ENCODE measurements around the gene LNX1. TPM values are rescaled to one million over a fixed set of nuclear protein-coding genes. Genes with fewer than 3 reads are reported as not detected.

The LNX1 gene
- polyA plus RNA-seq, 3 donors = 0.09 to 0.13 TPM; not detected in 1

DNA sequence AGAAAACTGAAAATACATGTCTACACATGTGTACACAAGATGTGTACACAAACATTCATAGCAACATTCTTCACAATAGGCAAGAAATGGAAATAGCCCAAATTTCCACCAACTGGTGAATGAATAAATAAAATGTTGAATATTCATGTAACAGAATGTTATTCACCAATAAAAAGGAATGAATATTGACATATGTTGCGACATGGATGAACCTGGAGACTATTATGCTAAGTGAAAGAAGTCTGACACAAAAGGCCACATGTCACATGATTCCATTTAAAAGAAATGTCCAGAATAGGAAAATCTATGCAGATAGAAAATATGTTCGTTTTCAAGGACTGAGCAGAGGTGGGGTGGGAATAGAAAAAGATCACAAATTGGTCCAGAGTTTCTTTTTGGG is 34.6 kb upstream of the LNX1 start:
- Histone ChIP-seq H3K4me2 (replicated peaks; ENCODE audit: extremely low read depth, low read length, poor library complexity, severe bottlenecking) (no peak overlapping the region), H3K9me3 (replicated peaks in 1 of 2; ENCODE audit: control insufficient read depth in 1 of 2, insufficient read depth in 1 of 2, low read length in 2 of 2) (no peaks in the 10 kb centered on the region), H3K79me2 (ENCODE audit: insufficient read depth, low read length) (no peaks in the 10 kb centered on the region), H3K36me3 (replicated peaks in 1 of 2; ENCODE audit: control insufficient read depth in 1 of 2, insufficient read depth in 2 of 2, low read length in 2 of 2) (no peaks in the 10 kb centered on the region), H3K27ac (ENCODE audit: low read depth in 1 of 2, low read length in 2 of 2) (no peak overlapping the region), H3K9ac (ENCODE audit: insufficient read depth, low read length, poor library complexity, severe bottlenecking) (no peak overlapping the region), H2AFZ (ENCODE audit: insufficient read depth, low read depth, low read length, poor library complexity, severe bottlenecking) (no peak overlapping the region), H3K27me3 (ENCODE audit: control insufficient read depth in 2 of 2, insufficient read depth in 2 of 2, low read length in 2 of 2) (no peaks in the 10 kb centered on the region), H3K4me1 (ENCODE audit: control insufficient read depth in 1 of 2, insufficient read depth in 2 of 2, low read length in 2 of 2) (no peaks in the 10 kb centered on the region), H4K20me1 (ENCODE audit: insufficient read depth, low read length) (no peaks in the 10 kb centered on the region), H3K4me3 (replicated peaks in 1 of 3; ENCODE audit: low read depth in 2 of 3, low read length in 3 of 3) (no peak overlapping the region)
- TF ChIP-seq, protein P1, sequence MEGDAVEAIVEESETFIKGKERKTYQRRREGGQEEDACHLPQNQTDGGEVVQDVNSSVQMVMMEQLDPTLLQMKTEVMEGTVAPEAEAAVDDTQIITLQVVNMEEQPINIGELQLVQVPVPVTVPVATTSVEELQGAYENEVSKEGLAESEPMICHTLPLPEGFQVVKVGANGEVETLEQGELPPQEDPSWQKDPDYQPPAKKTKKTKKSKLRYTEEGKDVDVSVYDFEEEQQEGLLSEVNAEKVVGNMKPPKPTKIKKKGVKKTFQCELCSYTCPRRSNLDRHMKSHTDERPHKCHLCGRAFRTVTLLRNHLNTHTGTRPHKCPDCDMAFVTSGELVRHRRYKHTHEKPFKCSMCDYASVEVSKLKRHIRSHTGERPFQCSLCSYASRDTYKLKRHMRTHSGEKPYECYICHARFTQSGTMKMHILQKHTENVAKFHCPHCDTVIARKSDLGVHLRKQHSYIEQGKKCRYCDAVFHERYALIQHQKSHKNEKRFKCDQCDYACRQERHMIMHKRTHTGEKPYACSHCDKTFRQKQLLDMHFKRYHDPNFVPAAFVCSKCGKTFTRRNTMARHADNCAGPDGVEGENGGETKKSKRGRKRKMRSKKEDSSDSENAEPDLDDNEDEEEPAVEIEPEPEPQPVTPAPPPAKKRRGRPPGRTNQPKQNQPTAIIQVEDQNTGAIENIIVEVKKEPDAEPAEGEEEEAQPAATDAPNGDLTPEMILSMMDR (IDR thresholded peaks at IDR 0.05) = no peak
- intact Hi-C loops (cut with micrococcal nuclease) = no loop called here
- DNase-seq = no peak
- Mint-ChIP-seq H3K27ac (no peak overlapping the region), H3K4me3 (no peak overlapping the region), H3K27me3 (ENCODE audit: low read depth in 3 of 3) (peaks cover 0 to 3% (median 2%) of the 10 kb centered on the region in 3 donors), H3K9me3 (peaks cover 0 to 9% (median 4%) of the 10 kb centered on the region in 7 donors), H3K36me3 (no peaks in the 10 kb centered on the region), H3K4me1 (peaks cover 3% of the 10 kb centered on the region)
- WGBS (ENCODE audit: insufficient coverage) = no CpG with 5 or more reads among the region's 2 CpGs

- Histone ChIP-seq H3K27me3 (ENCODE audit: control insufficient read depth in 2 of 2, insufficient read depth in 2 of 2, low read length in 2 of 2) (no peaks in the 10 kb centered on the region), H3K79me2 (ENCODE audit: insufficient read depth, low read length) (no peaks in the 10 kb centered on the region), H3K4me1 (ENCODE audit: control insufficient read depth in 1 of 2, insufficient read depth in 2 of 2, low read length in 2 of 2) (no peaks in the 10 kb centered on the region), H2AFZ (ENCODE audit: insufficient read depth, low read depth, low read length, poor library complexity, severe bottlenecking) (no peak overlapping the region), H3K4me3 (replicated peaks in 1 of 3; ENCODE audit: low read depth in 2 of 3, low read length in 3 of 3) (no peak overlapping the region), H3K4me2 (replicated peaks; ENCODE audit: extremely low read depth, low read length, poor library complexity, severe bottlenecking) (no peak overlapping the region), H4K20me1 (ENCODE audit: insufficient read depth, low read length) (no peaks in the 10 kb centered on the region), H3K27ac (ENCODE audit: low read depth in 1 of 2, low read length in 2 of 2) (no peak overlapping the region), H3K9me3 (replicated peaks in 1 of 2; ENCODE audit: control insufficient read depth in 1 of 2, insufficient read depth in 1 of 2, low read length in 2 of 2) (no peaks in the 10 kb centered on the region), H3K36me3 (replicated peaks in 1 of 2; ENCODE audit: control insufficient read depth in 1 of 2, insufficient read depth in 2 of 2, low read length in 2 of 2) (no peaks in the 10 kb centered on the region), H3K9ac (ENCODE audit: insufficient read depth, low read length, poor library complexity, severe bottlenecking) (no peak overlapping the region)
- DNase-seq = no peak
- no peaks in the 10 kb centered on the region for H3K36me3 Mint-ChIP-seq
- H3K4me3 Mint-ChIP-seq = no peak overlapping the region
- H3K4me1 Mint-ChIP-seq = peaks cover 3% of the 10 kb centered on the region
- 100% methylated on average over 1 of the region's 1 CpG for WGBS (ENCODE audit: insufficient coverage)
- TF ChIP-seq, protein P1 (IDR thresholded peaks at IDR 0.05) = no peak
- no peak overlapping the region for H3K27ac Mint-ChIP-seq
- intact Hi-C loops (cut with micrococcal nuclease) = no loop called here
- H3K9me3 Mint-ChIP-seq = peaks cover 0 to 9% (median 4%) of the 10 kb centered on the region in 7 donors
- peaks cover 0 to 3% (median 2%) of the 10 kb centered on the region in 3 donors for H3K27me3 Mint-ChIP-seq (ENCODE audit: low read depth in 3 of 3)
These were observed 31.5 kb upstream of the LNX1 start for GRCh38 chr4:53622739-53623151.

Data from CD14-positive monocyte (primary cell).